T-helper 22 cell (primary cell): ENCODE results near the gene FBXO9.

Source experiments
- DNase-seq: peaks from one replicate; pipeline ENCODE4 v3.0.0-alpha.2; 2020; ENCODE audit warnings: low read depth

FBXO9 gene

GRCh38 chr6:53095270-53095669 lies 30.1 kb downstream of the FBXO9 start:
- no peak for DNase-seq

- DNase-seq = no peak
These were observed 30.5 kb downstream of the FBXO9 start for GRCh38 chr6:53095716-53096115.

GRCh38 chr6:53100561-53100960 lies 35.4 kb downstream of the FBXO9 start:
- no peak for DNase-seq

GRCh38 chr6:53101006-53101405 lies 35.8 kb downstream of the FBXO9 start:
- DNase-seq = no peak

- no peak for DNase-seq
These were observed 38.9 kb downstream of the FBXO9 start for GRCh38 chr6:53103993-53104675.

GRCh38 chr6:53104916-53105315 lies 39.7 kb downstream of the FBXO9 start:
- DNase-seq = no peak

GRCh38 chr6:53107091-53107490 lies 41.9 kb downstream of the FBXO9 start:
- DNase-seq = no peak

- DNase-seq = no peak
These were observed 44.4 kb downstream of the FBXO9 start for GRCh38 chr6:53109612-53110011.

GRCh38 chr6:53111865-53112264 lies 46.7 kb downstream of the FBXO9 start:
- DNase-seq = no peak

GRCh38 chr6:53112404-53112803 lies 47.2 kb downstream of the FBXO9 start:
- no peak for DNase-seq

- no peak for DNase-seq
These were observed 47.7 kb downstream of the FBXO9 start for GRCh38 chr6:53112871-53113270.

GRCh38 chr6:53113742-53114141 lies 48.5 kb downstream of the FBXO9 start:
- DNase-seq = no peak

- no peak for DNase-seq
These were observed 49.9 kb downstream of the FBXO9 start for GRCh38 chr6:53115113-53115512.

GRCh38 chr6:53115741-53116140 lies 50.5 kb downstream of the FBXO9 start:
- no peak for DNase-seq

GRCh38 chr6:53119349-53119748 lies 54.1 kb downstream of the FBXO9 start:
- DNase-seq = no peak

GRCh38 chr6:53119772-53120409 lies 54.7 kb downstream of the FBXO9 start:
- DNase-seq = no peak

GRCh38 chr6:53124131-53124800 lies 59.1 kb downstream of the FBXO9 start:
- DNase-seq = no peak

GRCh38 chr6:53125276-53125675 lies 60.1 kb downstream of the FBXO9 start:
- DNase-seq = no peak

- no peak for DNase-seq
These were observed 63.6 kb downstream of the FBXO9 start for GRCh38 chr6:53128842-53129241.

- DNase-seq = no peak
These were observed 65.5 kb downstream of the FBXO9 start for GRCh38 chr6:53130569-53131290.

GRCh38 chr6:53133961-53134360 lies 68.8 kb downstream of the FBXO9 start:
- DNase-seq = no peak

GRCh38 chr6:53134601-53135235 lies 69.5 kb downstream of the FBXO9 start:
- no peak for DNase-seq
